Thyroid gland (tissue), 4 donors: ENCODE results near the gene TMEM95.

ENCODE experiments used
- CTCF ChIP-seq, 6 experiments: fragments of 200-600 bp in 3 of 6; fragments of 450-650 bp in 3 of 6; sonication (generic) in 3 of 6; IDR thresholded peaks; one replicate each; pipeline ENCODE4 v1.5.1; 2016 to 2019; ENCODE audit warnings: antibody characterized with exemption in 6 of 6, mild to moderate bottlenecking in 2 of 6, inconsistent platforms in 1 of 6, moderate library complexity in 1 of 6
- POLR2A ChIP-seq, 2 donors: fragments of 450-650 bp; IDR thresholded peaks; one replicate each; pipeline ENCODE4 v1.6.1; 2017; ENCODE audit warnings: antibody characterized with exemption in 2 of 2, mild to moderate bottlenecking in 2 of 2, moderate library complexity in 1 of 2

GRCh38 chr17:7354262-7354843 lies 603 bp upstream of the TMEM95 start:
- TF ChIP-seq CTCF (IDR thresholded peaks at IDR 0.05) (no peak), POLR2A (IDR thresholded peaks at IDR 0.05) (no peak)
